Coronary artery (tissue), 2 donors: Measurements from ENCODE around the gene GCFC2.
A peak's percentile ranks its signal among the peaks of the same experiment; 100 is the strongest.
"Not testable (repeated sequence)": the region's sequence is repeated elsewhere in the genome, so short reads cannot be mapped to it uniquely, and the experiment has no call there.

Source experiments
- DNase-seq: peaks from one replicate; pipeline ENCODE4 v3.0.0-alpha.2; 2017; ENCODE audit warnings: low spot score
- H3K27ac ChIP-seq, 2 donors: fragments of 200-600 bp; sonication (generic); one replicate each; pipeline ENCODE4 v1.5.1; 2016 to 2019
- H3K4me3 ChIP-seq: fragments of 200-600 bp; sonication (generic); 2 replicates; pipeline ENCODE4 v1.5.1; 2016; ENCODE audit warnings: mild to moderate bottlenecking, moderate library complexity
- TF ChIP-seq, protein P1 (sequence below): fragments of 200-600 bp; sonication (generic); IDR thresholded peaks from one replicate; pipeline ENCODE4 v1.5.1; 2019; ENCODE audit warnings: antibody characterized with exemption

Gene GCFC2

DNA sequence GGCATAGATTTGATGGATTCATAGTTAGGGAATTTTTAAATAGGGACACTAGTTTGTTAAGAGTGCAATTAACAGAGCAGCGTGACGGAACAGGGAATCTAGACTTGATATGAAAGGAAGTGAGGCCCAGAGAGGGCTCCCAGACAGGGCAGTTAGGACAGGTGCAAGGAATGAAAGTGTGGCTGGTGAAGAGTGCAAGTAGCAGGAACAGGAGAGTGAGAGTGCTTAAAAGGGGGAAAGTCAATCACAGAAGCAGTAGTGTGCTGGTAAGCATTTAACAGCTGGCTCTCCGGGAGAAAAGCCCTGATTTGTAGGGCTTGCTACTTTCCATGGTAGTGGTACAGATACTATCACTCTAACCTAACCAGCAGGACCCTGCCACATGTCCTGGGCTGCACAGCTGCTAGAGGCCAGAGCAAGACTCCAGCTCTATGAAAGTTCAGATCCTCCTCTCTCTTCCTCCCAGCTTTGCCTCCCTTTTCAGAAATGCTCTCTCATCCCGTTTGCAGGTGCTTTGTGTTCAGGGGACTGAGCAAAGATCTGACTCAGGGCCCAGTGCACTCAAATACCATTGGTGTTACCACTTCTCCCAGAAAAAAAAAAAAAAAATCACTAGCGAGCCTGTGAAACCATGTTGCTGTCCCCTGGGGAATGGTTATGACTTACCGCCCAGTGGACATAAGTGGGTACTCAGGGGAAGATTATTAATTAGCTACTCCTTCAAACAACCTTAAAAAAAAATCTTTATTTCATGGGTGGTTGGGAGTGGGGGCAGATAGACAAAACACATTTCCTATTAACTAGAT, 18.1 kb upstream of the GCFC2 start:
- no peak overlapping the region for H3K4me3 ChIP-seq
- no peak overlapping the region for H3K27ac ChIP-seq
- TF ChIP-seq, protein P1, sequence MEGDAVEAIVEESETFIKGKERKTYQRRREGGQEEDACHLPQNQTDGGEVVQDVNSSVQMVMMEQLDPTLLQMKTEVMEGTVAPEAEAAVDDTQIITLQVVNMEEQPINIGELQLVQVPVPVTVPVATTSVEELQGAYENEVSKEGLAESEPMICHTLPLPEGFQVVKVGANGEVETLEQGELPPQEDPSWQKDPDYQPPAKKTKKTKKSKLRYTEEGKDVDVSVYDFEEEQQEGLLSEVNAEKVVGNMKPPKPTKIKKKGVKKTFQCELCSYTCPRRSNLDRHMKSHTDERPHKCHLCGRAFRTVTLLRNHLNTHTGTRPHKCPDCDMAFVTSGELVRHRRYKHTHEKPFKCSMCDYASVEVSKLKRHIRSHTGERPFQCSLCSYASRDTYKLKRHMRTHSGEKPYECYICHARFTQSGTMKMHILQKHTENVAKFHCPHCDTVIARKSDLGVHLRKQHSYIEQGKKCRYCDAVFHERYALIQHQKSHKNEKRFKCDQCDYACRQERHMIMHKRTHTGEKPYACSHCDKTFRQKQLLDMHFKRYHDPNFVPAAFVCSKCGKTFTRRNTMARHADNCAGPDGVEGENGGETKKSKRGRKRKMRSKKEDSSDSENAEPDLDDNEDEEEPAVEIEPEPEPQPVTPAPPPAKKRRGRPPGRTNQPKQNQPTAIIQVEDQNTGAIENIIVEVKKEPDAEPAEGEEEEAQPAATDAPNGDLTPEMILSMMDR, result no peak
- no peak for DNase-seq

DNA sequence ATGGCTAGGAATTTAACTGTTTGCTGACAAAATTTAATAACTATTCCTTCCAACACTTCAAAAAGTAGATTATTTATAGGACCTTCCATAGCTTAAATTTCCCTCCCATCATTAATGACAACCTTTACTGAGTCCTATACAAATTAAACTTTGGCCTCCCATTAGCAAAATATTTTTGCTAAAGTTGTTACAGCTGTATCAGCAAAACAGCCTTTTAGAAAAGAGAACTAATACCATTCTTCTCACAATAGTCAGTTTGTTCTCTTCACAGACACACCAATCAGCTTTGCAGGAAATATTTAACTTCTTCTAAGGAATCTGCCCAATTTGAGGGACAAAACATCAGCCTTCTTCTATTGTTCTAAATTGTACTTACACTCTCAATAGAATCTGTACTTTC, 12.0 kb upstream of the GCFC2 start:
- no peak for DNase-seq
- H3K27ac ChIP-seq, result no peak overlapping the region
- no peak overlapping the region for H3K4me3 ChIP-seq
- TF ChIP-seq, protein P1, result no peak

DNA sequence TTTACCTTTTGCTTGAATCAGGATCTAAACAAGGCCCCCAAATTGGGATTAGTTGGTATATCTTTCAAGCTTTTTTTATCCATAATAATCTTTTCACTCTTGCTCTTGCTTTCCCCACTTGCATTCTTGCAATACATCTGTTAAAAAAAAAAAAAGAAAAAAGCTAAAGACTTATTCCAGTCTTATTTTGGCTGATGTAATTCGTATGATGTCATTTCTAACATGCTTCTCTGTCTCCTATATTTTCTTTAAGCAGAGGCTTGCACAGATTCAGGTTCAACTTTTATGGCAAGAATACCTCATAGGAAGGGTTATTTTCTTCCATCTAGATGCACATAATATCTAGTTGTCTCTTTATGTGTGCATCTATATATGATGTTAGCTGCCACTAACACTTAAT, 9.8 kb upstream of the GCFC2 start:
- TF ChIP-seq, protein P1, result no peak
- H3K27ac ChIP-seq, result no peak overlapping the region
- no peak for DNase-seq
- no peak overlapping the region for H3K4me3 ChIP-seq

DNA sequence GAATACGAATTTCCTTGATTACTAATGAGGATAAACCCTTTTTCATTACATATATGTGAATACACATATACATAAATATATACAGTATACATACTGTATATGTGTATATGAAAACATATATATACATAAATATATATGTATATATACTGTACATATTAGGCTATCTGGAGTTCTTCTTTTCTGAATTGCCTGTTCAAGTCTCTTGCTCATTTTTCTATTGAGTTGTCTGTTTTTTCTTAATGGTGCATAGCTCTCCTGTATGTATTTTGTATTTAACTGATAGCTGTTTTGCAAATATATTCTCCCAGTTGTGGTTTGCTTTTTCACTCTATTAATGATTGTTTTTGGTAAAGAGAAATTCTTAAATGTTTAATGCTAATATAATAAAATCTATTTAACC, 8.9 kb upstream of the GCFC2 start:
- H3K27ac ChIP-seq, result no peak overlapping the region
- DNase-seq, result no peak
- no peak overlapping the region for H3K4me3 ChIP-seq
- TF ChIP-seq, protein P1, result no peak

DNA sequence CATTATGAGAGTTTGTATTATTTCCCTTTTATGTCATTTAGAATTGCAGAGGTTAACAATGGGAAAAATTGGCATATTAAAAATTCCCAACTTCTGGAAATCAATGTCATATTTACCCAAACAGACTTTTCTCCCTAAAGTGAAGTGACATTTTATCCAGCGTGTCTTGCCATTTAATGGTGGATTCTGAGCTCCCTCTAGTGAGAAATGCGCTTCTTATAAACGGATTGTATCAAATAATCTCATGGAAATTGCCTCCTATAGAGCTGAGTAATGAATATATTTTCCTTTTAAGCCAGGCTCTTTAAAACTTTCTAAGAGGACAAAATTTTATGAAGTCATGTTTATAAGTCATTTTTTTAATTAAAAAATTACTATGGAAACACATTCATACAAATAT, 5.7 kb upstream of the GCFC2 start:
- TF ChIP-seq, protein P1, result no peak
- no peak overlapping the region for H3K27ac ChIP-seq
- H3K4me3 ChIP-seq, result no peak overlapping the region
- no peak for DNase-seq

DNA sequence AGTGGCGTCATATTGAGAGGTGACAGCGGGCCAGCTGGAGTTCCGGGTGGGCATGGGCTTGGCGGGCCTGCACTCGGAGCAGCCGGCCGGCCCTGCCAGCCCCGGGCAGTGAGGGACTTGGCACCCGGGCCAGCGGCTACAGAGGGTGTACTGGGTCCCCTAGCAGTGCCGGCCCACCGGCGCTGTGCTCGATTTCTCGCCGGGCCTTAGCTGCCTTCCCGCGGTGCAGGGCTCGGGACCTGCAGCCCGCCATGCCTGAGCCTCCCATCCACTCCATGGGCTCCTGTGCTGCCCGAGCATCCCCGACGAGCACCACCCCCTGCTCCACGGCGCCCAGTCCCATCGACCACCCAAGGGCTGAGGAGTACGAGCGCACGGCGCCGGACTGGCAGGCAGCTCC, 875 bp upstream of the GCFC2 start:
- not testable (repeated sequence) for H3K27ac ChIP-seq
- H3K4me3 ChIP-seq, result peak overlapping the region; percentile 81

DNA sequence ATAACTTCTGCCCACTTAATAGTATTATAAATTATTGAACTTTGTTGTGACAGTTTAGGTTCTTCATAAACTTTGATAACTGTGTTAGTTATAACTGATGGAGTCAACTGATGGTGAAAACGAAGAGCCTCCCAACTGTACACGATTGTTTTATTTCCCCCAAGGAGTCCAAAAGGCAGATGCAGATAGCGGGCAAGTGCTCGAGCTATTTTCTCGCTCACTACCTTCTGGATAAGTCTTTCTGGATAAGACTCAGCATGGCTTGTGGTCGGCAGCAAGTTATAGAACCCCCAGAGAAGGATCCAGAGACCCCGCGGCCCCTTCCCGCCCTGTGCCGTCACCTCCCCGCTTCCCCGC, 517 bp downstream of the GCFC2 start:
- TF ChIP-seq, protein P1, result no peak
- Histone ChIP-seq H3K4me3 (peak overlapping the region; percentile 81), H3K27ac (peak overlapping the region; percentile 81 to 92)
- no peak for DNase-seq

More for the DNA sequence above, 875 bp upstream of the GCFC2 start:
- not testable (repeated sequence) for DNase-seq
